ENCODE data around the gene BHLHA15. TPM values are rescaled to one million over a fixed set of nuclear protein-coding genes. Genes with fewer than 3 reads are reported as not detected.

Gene BHLHA15
- total and polyA plus RNA-seq, 2 of the 8 experiments (the other 6 are each of a cell fraction or from before 2014, with no cell fraction given) = 1.1 to 2.7 TPM

GRCh38 chr7:98234429-98235147 lies 23.3 kb downstream of the BHLHA15 start (continued):
- TF ChIP-seq FOSL1 (IDR thresholded peaks at IDR 0.05; ENCODE audit: insufficient read depth, low read depth, low read length) (no peak), TBP (IDR thresholded peaks at IDR 0.05; ENCODE audit: low read depth, low read length) (no peak), SP2 (IDR thresholded peaks at IDR 0.05; ENCODE audit: low read length) (no peak), SP1 (IDR thresholded peaks at IDR 0.05; ENCODE audit: low read depth, low read length) (no peak), TAF1 (IDR thresholded peaks at IDR 0.05; ENCODE audit: low read depth, low read length) (no peak), SAP30 (IDR thresholded peaks at IDR 0.05; ENCODE audit: insufficient read depth, insufficient replicate concordance, low read length) (no peak)

All from H1 (cell line).